ENCODE results near the gene ITPR1.
"Not testable (repeated sequence)": the region's sequence is repeated elsewhere in the genome, so short reads cannot be mapped to it uniquely, and the experiment has no call there.

ITPR1 gene

GRCh38 chr3:4593014-4593413 is 99.9 kb downstream of the ITPR1 start:
- DNase-seq (ENCODE audit: low read depth in 2 of 2), result no peak

- DNase-seq (ENCODE audit: low read depth in 2 of 2), result no peak
These were observed 102.6 kb downstream of the ITPR1 start for GRCh38 chr3:4595710-4596113.

- no peak for DNase-seq (ENCODE audit: low read depth in 2 of 2)
These were observed 103.5 kb downstream of the ITPR1 start for GRCh38 chr3:4596612-4597011.

GRCh38 chr3:4597208-4597985 is 104.2 kb downstream of the ITPR1 start:
- no peak for DNase-seq (ENCODE audit: low read depth in 2 of 2)

GRCh38 chr3:4598232-4598631 is 105.1 kb downstream of the ITPR1 start:
- DNase-seq (ENCODE audit: low read depth in 2 of 2), result not testable (repeated sequence)

DNA sequence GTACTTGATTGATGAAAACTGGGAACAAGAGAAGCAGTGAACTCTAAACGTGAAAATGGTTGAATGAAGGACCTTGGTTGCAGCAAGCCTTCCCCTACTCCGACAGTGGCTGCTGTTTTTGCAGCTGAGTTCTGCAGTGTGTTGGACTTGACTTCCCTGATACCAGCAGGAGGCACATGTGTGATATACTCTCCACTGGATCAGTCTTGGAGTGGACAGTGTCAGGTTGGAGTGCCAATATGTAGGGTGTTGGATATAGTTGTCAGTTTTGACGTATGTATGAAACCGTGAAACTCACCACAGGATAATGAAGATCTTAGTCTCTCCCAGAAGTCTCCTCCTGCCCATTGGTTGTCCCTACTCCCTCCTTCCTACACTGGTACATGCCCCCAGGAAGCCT is 106.5 kb downstream of the ITPR1 start:
- DNase-seq (ENCODE audit: low read depth in 2 of 2), result no peak

DNA sequence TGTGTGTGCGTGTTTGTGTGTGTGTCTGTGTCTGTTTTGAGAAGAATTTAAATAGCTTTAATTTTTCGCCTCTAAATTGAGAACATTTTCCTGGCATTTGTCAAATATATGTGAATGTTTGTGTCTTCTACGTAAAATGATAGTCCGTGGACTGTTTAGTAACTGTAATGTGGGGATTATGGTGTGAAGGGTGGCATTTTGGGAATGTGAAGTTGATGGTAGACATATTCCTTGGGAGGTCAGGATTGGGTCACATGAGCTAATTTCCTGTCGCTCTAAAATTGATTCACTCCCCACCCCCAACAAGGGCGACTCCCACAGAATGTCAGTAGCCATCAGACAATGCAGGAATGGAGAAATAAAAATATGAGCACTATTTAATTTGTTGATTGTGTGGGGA is 107.3 kb downstream of the ITPR1 start:
- no peak for DNase-seq (ENCODE audit: low read depth in 2 of 2)

DNA sequence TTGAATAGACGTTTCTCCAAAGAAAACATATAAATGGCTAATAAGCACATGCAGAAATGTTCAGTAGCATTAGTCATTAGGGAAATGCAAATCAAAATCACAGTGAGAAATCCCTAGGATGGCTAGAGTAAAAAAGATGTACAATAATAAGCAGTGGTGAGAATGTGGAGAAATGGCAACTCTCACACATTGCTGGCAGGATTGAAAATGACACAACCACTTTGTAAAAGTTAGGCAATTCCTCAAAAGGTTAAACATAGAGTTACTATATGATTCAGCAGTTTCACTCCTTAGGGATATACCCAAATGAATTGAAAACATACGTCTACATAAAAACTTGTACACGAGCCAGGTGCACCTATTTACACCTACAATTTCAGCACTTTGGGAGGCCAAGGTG is 108.7 kb downstream of the ITPR1 start:
- DNase-seq (ENCODE audit: low read depth in 2 of 2), result no peak

DNA sequence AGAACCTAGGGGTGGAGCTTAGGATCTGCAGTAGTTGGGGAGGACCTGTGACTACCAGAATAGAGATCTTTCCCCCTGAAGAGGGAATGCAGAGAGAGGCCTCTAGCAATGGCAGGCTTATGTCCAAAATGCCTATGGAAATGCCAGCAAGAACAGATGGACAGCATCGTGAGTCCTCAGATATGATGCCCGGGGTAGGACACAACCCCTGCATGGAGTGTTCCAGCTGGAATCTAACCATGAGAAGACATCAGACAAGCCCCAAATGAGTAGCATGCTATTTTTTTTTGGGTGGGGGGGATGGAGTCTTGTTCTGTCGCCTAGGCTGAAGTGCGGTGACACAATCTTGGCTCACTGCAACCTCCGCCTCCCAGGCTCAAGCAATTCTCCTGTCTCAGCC is 111.5 kb downstream of the ITPR1 start:
- no peak for DNase-seq (ENCODE audit: low read depth in 2 of 2)

DNA sequence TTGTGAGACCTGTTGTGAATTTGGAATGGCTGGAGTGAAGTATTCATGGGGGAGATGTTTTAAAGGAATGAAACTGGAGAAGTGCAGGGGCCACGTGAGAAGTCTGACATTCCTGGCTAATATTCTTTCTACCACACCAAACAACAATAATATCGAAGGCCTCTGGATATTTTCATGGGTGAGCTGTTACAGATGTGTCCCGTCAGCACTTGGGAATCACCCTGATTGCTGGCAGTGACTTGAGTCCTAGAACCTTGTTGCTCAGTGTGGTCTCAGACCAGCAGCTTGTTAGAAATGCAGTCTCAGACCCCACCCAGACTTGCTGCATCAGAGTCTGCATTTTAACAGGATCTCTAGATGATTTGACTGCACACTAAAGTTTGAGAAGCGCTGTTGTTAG is 113.8 kb downstream of the ITPR1 start:
- no peak for DNase-seq (ENCODE audit: low read depth in 2 of 2)

GRCh38 chr3:4613366-4613765 is 120.2 kb downstream of the ITPR1 start:
- DNase-seq (ENCODE audit: low read depth in 2 of 2), result no peak

- no peak for DNase-seq (ENCODE audit: low read depth in 2 of 2)
These were observed 120.9 kb downstream of the ITPR1 start for GRCh38 chr3:4614070-4614469.

DNA sequence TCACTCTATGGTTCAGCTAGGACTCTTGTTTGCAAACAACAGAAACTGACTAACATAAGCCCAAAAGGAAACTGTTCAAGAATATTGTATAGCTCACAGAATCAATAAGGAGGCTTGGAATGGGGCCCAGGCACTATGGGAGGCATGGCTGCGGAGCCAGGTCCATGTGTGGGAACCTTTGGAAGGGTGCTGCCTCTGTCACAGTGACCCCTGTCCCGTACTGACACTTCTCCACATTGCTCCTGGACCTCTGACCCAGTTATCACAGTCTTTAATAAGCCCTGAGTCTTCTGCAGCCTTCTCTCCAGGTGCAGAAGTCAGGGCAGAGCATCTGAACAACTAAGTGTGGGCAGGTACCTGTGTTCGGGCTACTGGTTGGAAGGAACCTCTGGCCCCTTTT is 121.8 kb downstream of the ITPR1 start:
- no peak for DNase-seq (ENCODE audit: low read depth in 2 of 2)

- no peak for DNase-seq (ENCODE audit: low read depth in 2 of 2)
These were observed 122.6 kb downstream of the ITPR1 start for GRCh38 chr3:4615750-4616149.

DNA sequence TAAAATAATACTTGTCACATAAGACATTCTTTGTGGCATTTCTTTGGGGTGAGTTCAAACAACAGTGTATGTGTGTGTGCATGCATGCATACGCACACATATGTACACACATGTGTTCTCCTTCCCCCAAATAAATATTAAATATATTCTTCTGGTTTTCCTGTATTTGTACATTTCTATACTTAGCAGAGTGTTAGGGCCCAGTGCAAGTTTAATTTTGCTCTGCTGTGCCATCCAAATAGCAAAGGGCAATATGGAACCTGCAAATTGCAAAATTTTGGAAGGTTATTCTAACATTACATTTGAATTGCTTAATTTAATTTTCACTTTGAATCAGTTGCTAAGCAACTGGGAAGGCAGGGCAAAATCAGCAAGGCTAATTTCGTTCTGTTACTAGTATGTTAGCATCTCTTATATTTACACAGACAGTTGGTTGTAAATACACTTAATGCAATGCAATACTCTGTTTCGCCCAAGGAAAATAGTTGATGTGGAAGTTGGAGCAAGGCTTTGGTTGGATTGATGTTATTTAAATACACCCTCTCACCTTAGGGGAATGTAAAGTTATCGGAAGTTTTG is 130.4 kb downstream of the ITPR1 start:
- no peak for DNase-seq (ENCODE audit: low read depth in 2 of 2)

DNA sequence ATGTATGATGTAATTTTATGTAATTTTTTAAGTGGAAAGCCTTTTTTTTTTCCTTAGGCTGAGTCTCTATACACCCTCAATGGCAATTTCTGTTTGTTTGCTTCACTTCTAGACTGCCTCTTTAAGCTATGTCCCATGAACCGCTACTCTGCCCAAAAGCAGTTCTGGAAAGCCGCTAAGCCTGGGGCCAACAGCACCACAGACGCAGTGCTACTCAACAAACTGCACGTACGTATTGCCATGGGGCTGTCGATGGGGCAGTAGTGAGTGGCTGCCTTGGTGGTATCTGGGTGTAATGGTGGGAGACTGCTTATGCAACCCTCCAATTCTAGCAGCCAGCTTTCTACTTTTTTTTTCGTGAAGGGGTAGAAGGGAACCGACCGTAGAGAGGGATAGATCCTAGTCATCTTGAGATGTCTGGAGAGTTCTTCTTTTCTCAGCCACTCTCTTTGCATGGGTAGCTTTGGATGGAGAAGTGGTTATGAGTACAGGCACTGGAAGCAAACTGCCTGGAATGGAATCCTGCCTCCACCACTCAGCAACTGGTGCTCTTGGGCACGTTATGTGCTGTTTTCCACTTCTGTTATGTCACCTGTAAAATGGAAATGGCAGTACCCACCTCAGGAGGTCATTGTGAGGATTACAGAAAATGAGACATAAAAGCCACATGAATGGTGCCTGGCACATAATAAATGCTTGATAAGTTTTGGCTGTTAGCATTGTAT is 134.7 kb downstream of the ITPR1 start:
- no peak for DNase-seq (ENCODE audit: low read depth in 2 of 2)

DNA sequence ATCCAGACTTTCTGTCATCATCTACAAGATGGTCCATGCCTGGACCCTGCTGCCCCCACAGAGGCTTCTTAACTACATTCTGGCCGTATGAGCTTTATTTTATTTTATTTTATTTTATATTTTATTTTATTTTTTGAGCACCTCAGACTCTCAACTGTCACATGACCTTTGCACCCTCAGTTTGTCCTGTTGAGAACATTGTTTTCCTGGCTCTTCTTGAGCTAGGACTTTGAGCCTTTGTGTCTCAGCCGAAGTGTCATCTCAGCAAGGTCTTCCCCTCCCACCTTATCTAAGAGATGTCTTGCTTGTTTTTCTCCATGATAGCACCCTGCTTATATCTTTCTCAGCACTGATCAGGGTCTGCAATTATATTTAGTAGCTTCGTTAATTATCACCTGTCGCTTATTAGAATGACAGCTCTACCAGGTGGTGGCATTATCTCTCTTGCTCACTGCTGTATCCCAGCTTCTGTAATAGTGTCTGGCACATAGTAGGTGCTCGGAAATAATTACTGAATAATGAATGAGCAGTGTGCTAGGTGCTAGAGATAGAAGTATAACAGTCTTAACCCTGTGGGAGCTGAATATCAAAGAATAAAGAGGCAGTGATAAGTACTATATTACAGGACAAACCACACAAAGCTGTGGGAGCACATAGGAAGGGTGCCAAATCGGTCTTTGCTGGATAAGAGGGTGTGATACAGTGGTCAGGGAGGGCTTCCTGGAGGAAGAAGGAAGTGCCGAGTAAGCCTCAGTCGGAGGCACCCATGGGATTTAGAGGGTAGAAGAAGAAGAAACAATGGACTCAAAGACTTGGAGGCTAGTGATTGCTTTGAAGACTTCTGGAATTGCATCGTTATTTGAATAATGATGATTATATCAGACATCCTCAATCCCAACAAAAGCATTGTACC is 136.2 kb downstream of the ITPR1 start:
- no peak for DNase-seq (ENCODE audit: low read depth in 2 of 2)

DNA sequence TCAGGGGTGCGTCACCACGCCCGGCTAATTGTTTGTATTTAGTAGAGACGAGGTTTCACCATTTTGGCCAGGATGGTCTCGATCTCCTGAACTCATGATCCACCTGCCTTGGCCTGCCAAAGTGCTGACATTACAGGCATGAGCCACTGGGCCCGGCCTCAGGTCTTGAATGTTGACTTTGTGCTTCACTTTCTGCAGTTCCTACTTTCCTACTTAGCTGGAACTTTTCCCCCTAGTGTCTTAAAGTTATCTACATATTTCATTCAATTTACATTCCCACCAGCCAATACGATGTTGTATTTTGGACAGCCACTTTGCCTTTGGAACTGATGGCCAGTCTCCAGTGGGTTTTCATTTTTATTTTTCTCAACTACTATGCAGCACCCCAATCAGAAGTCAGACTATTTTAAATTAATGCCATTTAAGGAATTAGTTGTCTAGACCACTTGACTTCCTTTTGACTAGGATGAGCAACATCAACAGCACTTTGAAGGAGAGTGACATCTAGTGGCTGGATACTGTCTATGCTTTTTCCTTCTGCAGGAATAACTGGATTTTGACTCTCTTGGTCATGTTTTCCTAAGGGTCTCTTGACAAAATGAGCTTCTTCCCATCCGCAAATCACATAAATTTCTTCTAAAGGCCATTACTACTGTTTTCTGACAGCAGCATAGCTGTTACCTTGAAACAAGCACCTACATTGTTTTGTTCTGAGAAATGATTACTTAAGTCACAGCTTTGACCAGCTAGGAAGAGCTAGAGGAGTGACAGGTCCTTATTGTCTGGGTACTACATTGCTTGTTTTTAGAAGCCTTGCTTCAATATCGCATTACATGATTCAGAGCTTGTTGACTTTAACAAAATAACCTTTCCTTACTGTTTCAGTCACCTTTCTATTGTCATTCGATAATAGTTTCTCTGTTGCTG is 140.2 kb downstream of the ITPR1 start:
- DNase-seq (ENCODE audit: low read depth in 2 of 2), result no peak

DNA sequence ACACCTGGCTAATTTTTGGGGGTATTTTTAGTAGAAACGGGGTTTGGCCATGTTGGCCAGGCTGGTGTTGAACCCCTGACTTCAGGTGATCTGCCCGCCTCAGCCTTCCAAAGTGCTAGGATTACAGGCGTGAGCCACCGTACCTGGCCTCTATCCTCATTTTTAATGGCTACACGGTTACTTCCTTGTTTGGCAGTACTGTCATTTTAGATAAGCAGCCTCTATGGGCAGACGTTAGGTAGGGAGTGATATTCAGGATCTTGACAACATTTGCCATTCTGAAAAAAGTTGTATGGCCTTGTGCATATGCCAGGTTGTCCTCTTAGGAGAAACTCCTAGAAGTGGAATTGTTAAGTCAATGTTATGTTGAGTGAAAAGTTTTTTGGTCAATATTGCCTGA is 141.7 kb downstream of the ITPR1 start:
- no peak for DNase-seq (ENCODE audit: low read depth in 2 of 2)

GRCh38 chr3:4637265-4637664 is 144.1 kb downstream of the ITPR1 start:
- no peak for DNase-seq (ENCODE audit: low read depth in 2 of 2)

All from stimulated activated CD4-positive, alpha-beta T cell treated with anti-CD3 and anti-CD28 coated beads, Interleukin-1b, Interleukin-23, amount 100 ng/mL, for 1 hour (primary cell).